ENCODE measurements around the gene ZSCAN2.

DNA sequence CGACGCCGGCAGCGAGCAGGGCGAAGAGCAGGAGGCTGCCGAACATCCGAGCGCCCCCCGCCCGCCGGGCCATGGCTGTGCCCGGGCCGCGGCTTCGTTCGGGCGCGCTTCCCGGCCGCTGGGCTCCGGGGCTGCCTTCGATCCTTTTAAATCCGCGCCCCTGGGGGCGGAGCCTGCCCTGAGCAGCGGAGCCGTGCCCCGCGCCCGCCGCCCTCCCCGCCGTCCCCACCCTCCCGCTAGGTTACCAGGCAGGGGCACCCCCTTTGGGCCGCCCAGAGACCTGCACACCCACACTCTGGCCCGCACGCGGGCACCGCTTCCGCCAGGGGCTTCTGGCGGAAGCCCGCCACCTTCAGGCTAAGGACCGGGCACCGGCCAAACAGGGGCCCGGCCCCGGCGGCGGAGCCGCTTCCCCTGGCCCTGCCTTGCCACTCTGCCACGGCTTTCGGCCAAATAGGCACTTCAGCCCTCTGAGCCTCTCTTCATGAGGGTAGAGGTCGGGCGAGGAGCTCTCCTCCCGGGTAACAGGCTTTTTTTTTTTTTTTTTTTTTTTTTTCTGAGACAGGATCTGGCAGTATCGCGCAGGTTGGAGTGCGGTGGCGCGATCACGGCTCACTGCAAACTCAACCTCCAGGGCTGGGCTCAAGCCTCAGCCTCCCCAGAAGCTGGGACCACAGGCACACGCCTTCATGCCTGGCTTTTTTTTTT is 57.4 kb downstream of the ZSCAN2 start, which contains the start of gene NMB:
- TF ChIP-seq, protein P1, sequence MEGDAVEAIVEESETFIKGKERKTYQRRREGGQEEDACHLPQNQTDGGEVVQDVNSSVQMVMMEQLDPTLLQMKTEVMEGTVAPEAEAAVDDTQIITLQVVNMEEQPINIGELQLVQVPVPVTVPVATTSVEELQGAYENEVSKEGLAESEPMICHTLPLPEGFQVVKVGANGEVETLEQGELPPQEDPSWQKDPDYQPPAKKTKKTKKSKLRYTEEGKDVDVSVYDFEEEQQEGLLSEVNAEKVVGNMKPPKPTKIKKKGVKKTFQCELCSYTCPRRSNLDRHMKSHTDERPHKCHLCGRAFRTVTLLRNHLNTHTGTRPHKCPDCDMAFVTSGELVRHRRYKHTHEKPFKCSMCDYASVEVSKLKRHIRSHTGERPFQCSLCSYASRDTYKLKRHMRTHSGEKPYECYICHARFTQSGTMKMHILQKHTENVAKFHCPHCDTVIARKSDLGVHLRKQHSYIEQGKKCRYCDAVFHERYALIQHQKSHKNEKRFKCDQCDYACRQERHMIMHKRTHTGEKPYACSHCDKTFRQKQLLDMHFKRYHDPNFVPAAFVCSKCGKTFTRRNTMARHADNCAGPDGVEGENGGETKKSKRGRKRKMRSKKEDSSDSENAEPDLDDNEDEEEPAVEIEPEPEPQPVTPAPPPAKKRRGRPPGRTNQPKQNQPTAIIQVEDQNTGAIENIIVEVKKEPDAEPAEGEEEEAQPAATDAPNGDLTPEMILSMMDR (IDR thresholded peaks at IDR 0.05): peak; percentile 49 to 79 (median 62)
- no peak for TF ChIP-seq POLR2A (IDR thresholded peaks at IDR 0.05)
